A673 (cell line): ENCODE data around the gene CTTNBP2. TPM values are rescaled to one million over a fixed set of nuclear protein-coding genes. Genes with fewer than 3 reads are reported as not detected.

Source experiments
- BruUV-seq: library from RNA; stranded (reverse); fragments of 400-500 nt; replicated peaks from 2 replicates; lab custom pipeline; 2021; lab: Mats Ljungman, UMichigan
- CTCF ChIA-PET: fragments of 300-600 bp; sonication (Branson Sonifier 250); formaldehyde crosslinking; loops from one replicate; lab custom pipeline; 2022; ENCODE audit warnings: antibody characterized with exemption; lab: Charles Lee
- POLR2A ChIA-PET: fragments of 300-600 bp; sonication (Branson Sonifier 250); formaldehyde crosslinking; loops from one replicate; lab custom pipeline; 2022; ENCODE audit warnings: antibody characterized with exemption; ENCODE audit not compliant: low non-redundant PET; lab: Charles Lee
- DNase-seq: peaks from one replicate; pipeline ENCODE4 v3.0.0-alpha.2; 2015; ENCODE audit warnings: low spot score
- H3K27ac ChIP-seq: fragments of 200-600 bp; sonication (generic); 2 replicates; pipeline ENCODE4 v1.5.1; 2016; ENCODE audit warnings: mixed run types, low read depth, mild to moderate bottlenecking, mixed read lengths, antibody characterized with exemption, low read length; ENCODE audit not compliant: poor library complexity, severe bottlenecking
- H3K27me3 ChIP-seq: fragments of 200-600 bp; sonication (generic); replicated peaks from 2 replicates; pipeline ENCODE4 v1.6.1; 2017; ENCODE audit warnings: mixed run types, low read depth, mild to moderate bottlenecking, mixed read lengths, antibody characterized with exemption, low read length; ENCODE audit not compliant: insufficient read depth, poor library complexity
- H3K36me3 ChIP-seq: fragments of 200-600 bp; sonication (generic); 2 replicates; pipeline ENCODE4 v1.6.1; 2016; ENCODE audit warnings: mixed run types, mild to moderate bottlenecking, mixed read lengths, antibody characterized with exemption, low read length; ENCODE audit not compliant: insufficient read depth, poor library complexity, severe bottlenecking
- H3K4me1 ChIP-seq: fragments of 200-600 bp; sonication (generic); 2 replicates; pipeline ENCODE4 v1.6.1; 2017; ENCODE audit warnings: mixed run types, mild to moderate bottlenecking, mixed read lengths, antibody characterized with exemption, low read length; ENCODE audit not compliant: insufficient read depth, poor library complexity, severe bottlenecking
- H3K4me3 ChIP-seq: fragments of 200-600 bp; sonication (generic); 2 replicates; pipeline ENCODE4 v1.5.1; 2016; ENCODE audit warnings: low read depth, mixed run types, mild to moderate bottlenecking, mixed read lengths, low read length; ENCODE audit not compliant: poor library complexity, severe bottlenecking
- H3K9me3 ChIP-seq: fragments of 200-600 bp; sonication (generic); 2 replicates; pipeline ENCODE4 v1.6.1; 2016; ENCODE audit warnings: mixed run types, low read depth, mild to moderate bottlenecking, mixed read lengths, antibody characterized with exemption, low read length; ENCODE audit not compliant: poor library complexity, severe bottlenecking
- EZH2 ChIP-seq: fragments of 200-600 bp; sonication (generic); IDR thresholded peaks from 2 replicates; pipeline ENCODE4 v1.6.1; 2017; ENCODE audit warnings: borderline replicate concordance, low read depth, mild to moderate bottlenecking, mixed read lengths, antibody characterized with exemption, low read length; ENCODE audit not compliant: poor library complexity, severe bottlenecking
- intact Hi-C: fragments of 100-400 bp; cut with micrococcal nuclease; formaldehyde crosslinking; loops from one replicate; pipeline ENCODE4 v1.10.0; 2022; ENCODE audit not compliant: unreplicated experiment
- total RNA-seq: library from RNA; stranded (reverse); gene quantifications from 2 replicates; pipeline ENCODE4 v1.2.3, GENCODE V29; 2021
- TF ChIP-seq, protein P1 (sequence below): fragments of 300-800, 200-600 bp; sonication (generic); conservative IDR thresholded peaks from 2 replicates; pipeline ENCODE4 v1.5.1; 2017; ENCODE audit warnings: low read depth, mild to moderate bottlenecking, antibody characterized with exemption, low read length, moderate library complexity, mixed read lengths

Gene CTTNBP2
- total RNA-seq, 1 experiment from 2014 or later: 21.8 TPM

DNA sequence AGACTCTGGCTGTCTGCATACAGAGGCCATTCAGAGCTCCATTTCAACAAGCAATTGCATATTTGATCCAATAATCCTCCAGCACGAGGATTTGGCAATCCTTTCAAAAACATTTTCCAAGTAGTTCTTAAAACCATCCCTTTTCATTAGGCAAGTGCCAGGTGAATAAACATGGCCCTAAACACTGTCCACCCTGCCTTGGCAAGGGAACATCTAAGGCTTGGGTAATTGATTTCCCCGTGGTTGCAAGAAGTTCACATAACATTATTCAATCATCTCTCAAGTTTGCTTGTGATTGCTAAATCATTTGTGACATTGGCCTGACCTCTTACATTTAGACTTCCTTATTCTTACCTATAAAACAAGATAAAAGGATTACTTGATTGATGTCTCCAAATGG is 175.2 kb downstream of the CTTNBP2 start:
- no TSS peak for BruUV-seq
- intact Hi-C loops: no loop called here
- no peak overlapping the region for H3K27ac ChIP-seq
- ChIA-PET CTCF (no interaction called here), POLR2A (no interaction called here)
- no peak for DNase-seq
- no peaks in the 10 kb centered on the region for H3K9me3 ChIP-seq
- no peaks in the 10 kb centered on the region for H3K36me3 ChIP-seq
- TF ChIP-seq, protein P1, sequence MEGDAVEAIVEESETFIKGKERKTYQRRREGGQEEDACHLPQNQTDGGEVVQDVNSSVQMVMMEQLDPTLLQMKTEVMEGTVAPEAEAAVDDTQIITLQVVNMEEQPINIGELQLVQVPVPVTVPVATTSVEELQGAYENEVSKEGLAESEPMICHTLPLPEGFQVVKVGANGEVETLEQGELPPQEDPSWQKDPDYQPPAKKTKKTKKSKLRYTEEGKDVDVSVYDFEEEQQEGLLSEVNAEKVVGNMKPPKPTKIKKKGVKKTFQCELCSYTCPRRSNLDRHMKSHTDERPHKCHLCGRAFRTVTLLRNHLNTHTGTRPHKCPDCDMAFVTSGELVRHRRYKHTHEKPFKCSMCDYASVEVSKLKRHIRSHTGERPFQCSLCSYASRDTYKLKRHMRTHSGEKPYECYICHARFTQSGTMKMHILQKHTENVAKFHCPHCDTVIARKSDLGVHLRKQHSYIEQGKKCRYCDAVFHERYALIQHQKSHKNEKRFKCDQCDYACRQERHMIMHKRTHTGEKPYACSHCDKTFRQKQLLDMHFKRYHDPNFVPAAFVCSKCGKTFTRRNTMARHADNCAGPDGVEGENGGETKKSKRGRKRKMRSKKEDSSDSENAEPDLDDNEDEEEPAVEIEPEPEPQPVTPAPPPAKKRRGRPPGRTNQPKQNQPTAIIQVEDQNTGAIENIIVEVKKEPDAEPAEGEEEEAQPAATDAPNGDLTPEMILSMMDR: no peak
- no peak for TF ChIP-seq EZH2
- no peaks in the 10 kb centered on the region for H3K27me3 ChIP-seq
- H3K4me1 ChIP-seq: no peaks in the 10 kb centered on the region
- no peak overlapping the region for H3K4me3 ChIP-seq

DNA sequence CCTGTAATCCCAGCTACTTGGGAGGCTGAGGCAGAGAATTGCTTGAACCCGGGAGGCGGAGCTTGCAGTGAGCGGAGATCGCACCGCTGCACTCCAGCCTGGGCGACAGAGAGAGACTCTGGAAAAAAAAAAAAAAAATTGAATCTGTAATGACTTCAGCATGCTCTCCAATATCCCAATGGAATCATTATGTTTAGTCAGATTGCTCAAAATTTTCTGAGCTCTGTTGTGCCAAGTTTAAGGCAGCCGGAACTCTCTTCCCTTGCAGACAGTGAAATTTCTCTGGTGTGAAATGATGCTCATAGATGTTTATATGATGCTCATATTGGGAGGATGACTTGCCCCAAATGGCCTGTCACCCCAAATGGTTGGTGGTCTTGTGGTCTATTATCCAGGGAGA is 180.9 kb downstream of the CTTNBP2 start:
- no peak for TF ChIP-seq EZH2
- TF ChIP-seq, protein P1: no peak
- POLR2A ChIA-PET: no interaction called here
- no peaks in the 10 kb centered on the region for H3K36me3 ChIP-seq
- no peaks in the 10 kb centered on the region for H3K27me3 ChIP-seq
- CTCF ChIA-PET: no interaction called here
- no peak for DNase-seq
- intact Hi-C loops: no loop called here
- H3K9me3 ChIP-seq: no peaks in the 10 kb centered on the region
- no peak overlapping the region for H3K27ac ChIP-seq
- H3K4me1 ChIP-seq: no peaks in the 10 kb centered on the region
- no peak overlapping the region for H3K4me3 ChIP-seq
- no TSS peak for BruUV-seq

DNA sequence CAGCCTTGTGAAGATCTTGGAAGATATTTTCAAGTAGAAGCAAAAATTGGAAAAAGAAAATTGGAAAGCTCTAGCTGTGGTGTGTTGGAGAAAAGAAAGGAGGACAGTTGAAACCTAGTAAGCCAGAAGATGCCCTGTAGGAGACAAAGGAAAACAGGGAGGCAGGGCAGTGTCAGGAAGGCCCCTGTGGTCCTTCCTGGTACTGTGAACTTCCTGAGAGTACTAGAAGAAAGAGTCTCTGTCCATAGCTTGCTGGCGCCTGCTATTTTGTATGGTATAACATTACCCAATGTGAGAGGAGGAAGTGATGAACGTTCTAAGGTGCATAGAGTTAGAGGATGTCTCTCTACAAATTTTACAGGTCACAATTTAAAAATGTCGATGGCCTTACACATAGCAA is 183.1 kb downstream of the CTTNBP2 start:
- Histone ChIP-seq H3K27ac (no peak overlapping the region), H3K9me3 (no peaks in the 10 kb centered on the region), H3K36me3 (no peaks in the 10 kb centered on the region), H3K4me1 (no peaks in the 10 kb centered on the region), H3K4me3 (no peak overlapping the region), H3K27me3 (no peaks in the 10 kb centered on the region)
- POLR2A ChIA-PET: no interaction called here
- no TSS peak for BruUV-seq
- DNase-seq: no peak
- CTCF ChIA-PET: no interaction called here
- TF ChIP-seq EZH2: no peak
- TF ChIP-seq, protein P1: no peak
- intact Hi-C loops: no loop called here
